ENCODE data around the gene SENP3. TPM values are rescaled to one million over a fixed set of nuclear protein-coding genes. Genes with fewer than 3 reads are reported as not detected.

The SENP3 gene
- total RNA-seq, 4 donors from 2014 or later = 62.4 to 73.3 (median 66.3) TPM

GRCh38 chr17:7538891-7539545 lies 22.7 kb upstream of the SENP3 start:
- WGBS, 2 donors = 74 to 80% methylated on average over 11 of the region's 11 CpGs
- DNase-seq = no peak
- TF ChIP-seq CTCF (IDR thresholded peaks at IDR 0.05) (no peak), POLR2A (IDR thresholded peaks at IDR 0.05) (no peak)
- Histone ChIP-seq H3K27ac (no peak overlapping the region), H3K27me3 (no peaks in the 10 kb centered on the region), H3K9me3 (no peaks in the 10 kb centered on the region), H3K4me1 (no peaks in the 10 kb centered on the region), H3K4me3 (replicated peaks in 1 of 3) (no peak overlapping the region), H3K36me3 (no peaks in the 10 kb centered on the region)
- intact Hi-C loops (cut with DNase I) = no loop called here

GRCh38 chr17:7541074-7541621 lies 20.6 kb upstream of the SENP3 start:
- Histone ChIP-seq H3K4me1 (no peaks in the 10 kb centered on the region), H3K27me3 (no peaks in the 10 kb centered on the region), H3K4me3 (replicated peaks in 1 of 3) (no peak overlapping the region), H3K36me3 (no peaks in the 10 kb centered on the region), H3K27ac (no peak overlapping the region), H3K9me3 (no peaks in the 10 kb centered on the region)
- intact Hi-C loops (cut with DNase I) = no loop called here
- DNase-seq = no peak
- WGBS, 2 donors = 95 to 96% methylated on average over 7 to 8 of the region's 9 CpGs
- TF ChIP-seq POLR2A (IDR thresholded peaks at IDR 0.05) (no peak), CTCF (IDR thresholded peaks at IDR 0.05) (no peak)

- intact Hi-C loops (cut with DNase I) = no loop called here
- no peak overlapping the region for H3K4me3 ChIP-seq (replicated peaks in 1 of 3)
- H3K9me3 ChIP-seq = no peaks in the 10 kb centered on the region
- no peak overlapping the region for H3K27ac ChIP-seq
- DNase-seq = no peak
- no peaks in the 10 kb centered on the region for H3K27me3 ChIP-seq
- TF ChIP-seq CTCF (IDR thresholded peaks at IDR 0.05) = no peak
- TF ChIP-seq POLR2A (IDR thresholded peaks at IDR 0.05) = no peak
- 67 to 71% methylated on average over 6 of the region's 6 CpGs for WGBS, 2 donors
- peaks cover 10 to 15% of the 10 kb centered on the region in 2 donors for H3K4me1 ChIP-seq
- H3K36me3 ChIP-seq = no peaks in the 10 kb centered on the region
These were observed 16.8 kb upstream of the SENP3 start for GRCh38 chr17:7544911-7545310.

- Histone ChIP-seq H3K4me3 (replicated peaks in 1 of 3) (peak within 1 kb of the TSS; percentile 52 to 97 (median 85)), H3K27me3 (no peaks in the 10 kb centered on the region), H3K9me3 (no peaks in the 10 kb centered on the region), H3K36me3 (no peaks in the 10 kb centered on the region), H3K4me1 (peaks cover 10 to 19% of the 10 kb centered on the region in 2 donors), H3K27ac (peak within 1 kb of the TSS; percentile 73 to 92 (median 89))
- WGBS, 2 donors = 1 to 3% methylated on average over 19 to 31 of the region's 65 CpGs
- intact Hi-C loops (cut with DNase I) = no loop called here
- peak; percentile 62 to 65 for DNase-seq
- peak in 1 of 2 donors; percentile 41 for TF ChIP-seq POLR2A (IDR thresholded peaks at IDR 0.05)
- TF ChIP-seq CTCF (IDR thresholded peaks at IDR 0.05) = peak in 3 of 6 experiments; percentile 21 to 32 (median 23)
These were observed 12.9 kb upstream of the SENP3 start, which contains the start of gene TNFSF12 for GRCh38 chr17:7548585-7549400. TNFSF12 (plus strand) TSS chr17:7549058; CDS start chr17:7549154, 96 bp downstream.
